Omental fat pad (tissue), 4 donors: ENCODE results near the gene RNF103. TPM values are rescaled to one million over a fixed set of nuclear protein-coding genes. Genes with fewer than 3 reads are reported as not detected.
"Not testable (repeated sequence)": the region's sequence is repeated elsewhere in the genome, so short reads cannot be mapped to it uniquely, and the experiment has no call there.

Source experiments
- ATAC-seq: fragments of 150-250 bp; one replicate; pipeline ENCODE4 v1.9.1; 2016; ENCODE audit warnings: mild to moderate bottlenecking, moderate library complexity; ENCODE audit not compliant: low FRiP score
- DNase-seq: peaks from one replicate; pipeline ENCODE4 v3.0.0-alpha.2; 2019; ENCODE audit warnings: low spot score
- total RNA-seq, 4 donors: library from RNA; depleted of rRNA; stranded (reverse); fragments of >200 nt; gene quantifications; one replicate each; pipeline ENCODE4 v1.1.0, GENCODE V29; 2016
- TF ChIP-seq, protein P1 (sequence below), 3 donors: fragments of 450-650 bp; IDR thresholded peaks; one replicate each; pipeline ENCODE4 v1.5.1; 2016 to 2017; ENCODE audit warnings: antibody characterized with exemption in 3 of 3, mild to moderate bottlenecking in 3 of 3, moderate library complexity in 2 of 3

Gene RNF103, protein sequence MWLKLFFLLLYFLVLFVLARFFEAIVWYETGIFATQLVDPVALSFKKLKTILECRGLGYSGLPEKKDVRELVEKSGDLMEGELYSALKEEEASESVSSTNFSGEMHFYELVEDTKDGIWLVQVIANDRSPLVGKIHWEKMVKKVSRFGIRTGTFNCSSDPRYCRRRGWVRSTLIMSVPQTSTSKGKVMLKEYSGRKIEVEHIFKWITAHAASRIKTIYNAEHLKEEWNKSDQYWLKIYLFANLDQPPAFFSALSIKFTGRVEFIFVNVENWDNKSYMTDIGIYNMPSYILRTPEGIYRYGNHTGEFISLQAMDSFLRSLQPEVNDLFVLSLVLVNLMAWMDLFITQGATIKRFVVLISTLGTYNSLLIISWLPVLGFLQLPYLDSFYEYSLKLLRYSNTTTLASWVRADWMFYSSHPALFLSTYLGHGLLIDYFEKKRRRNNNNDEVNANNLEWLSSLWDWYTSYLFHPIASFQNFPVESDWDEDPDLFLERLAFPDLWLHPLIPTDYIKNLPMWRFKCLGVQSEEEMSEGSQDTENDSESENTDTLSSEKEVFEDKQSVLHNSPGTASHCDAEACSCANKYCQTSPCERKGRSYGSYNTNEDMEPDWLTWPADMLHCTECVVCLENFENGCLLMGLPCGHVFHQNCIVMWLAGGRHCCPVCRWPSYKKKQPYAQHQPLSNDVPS
- 10 to 100 TPM; 22.7 to 41.0 (median 28.2) TPM for total RNA-seq

DNA sequence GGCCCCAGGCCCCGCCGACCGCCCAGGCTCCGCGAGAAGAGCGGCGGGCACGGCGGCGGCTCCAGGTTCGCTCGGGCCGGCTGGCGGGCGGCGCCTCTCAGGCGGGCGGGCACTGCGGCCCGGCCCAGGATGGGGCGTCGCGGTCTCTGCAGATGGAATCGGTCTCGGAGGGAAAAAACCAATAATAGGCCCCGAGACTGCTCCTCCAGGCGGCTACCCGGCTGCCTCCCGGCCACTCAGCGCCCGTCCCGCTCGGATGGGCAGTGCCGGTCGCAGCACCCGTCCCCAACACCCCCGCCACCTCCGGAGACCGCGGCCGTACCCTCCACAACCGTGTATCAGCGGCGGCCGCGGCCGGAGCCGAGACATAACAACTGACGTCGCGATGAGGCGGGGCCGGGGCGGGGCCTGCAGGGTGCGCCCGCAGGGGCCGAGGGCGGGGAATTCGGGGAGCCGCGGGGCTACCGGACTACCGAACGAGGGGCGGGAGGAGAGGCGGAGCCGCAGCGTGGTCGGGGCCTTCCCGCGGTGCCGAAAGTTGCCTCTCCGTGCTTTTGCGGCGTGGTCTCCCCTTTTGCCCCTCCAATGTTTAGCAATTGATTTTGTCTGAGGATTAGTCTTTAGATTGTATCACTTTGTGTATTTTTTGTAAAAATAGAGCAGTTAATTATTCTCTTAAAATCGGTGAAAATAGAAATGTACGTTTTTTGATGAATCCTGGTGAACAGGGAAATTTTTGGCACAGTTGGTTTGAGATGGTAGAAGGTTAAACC, at the start of gene RNF103:
Gene RNF103, minus strand, starts transcription at position 372 of the 773 bp plus-strand sequence. CDS start 979 bp downstream, outside the sequence.
- ATAC-seq (peak; percentile 97), DNase-seq (peak; percentile 92)
- TF ChIP-seq, protein P1, sequence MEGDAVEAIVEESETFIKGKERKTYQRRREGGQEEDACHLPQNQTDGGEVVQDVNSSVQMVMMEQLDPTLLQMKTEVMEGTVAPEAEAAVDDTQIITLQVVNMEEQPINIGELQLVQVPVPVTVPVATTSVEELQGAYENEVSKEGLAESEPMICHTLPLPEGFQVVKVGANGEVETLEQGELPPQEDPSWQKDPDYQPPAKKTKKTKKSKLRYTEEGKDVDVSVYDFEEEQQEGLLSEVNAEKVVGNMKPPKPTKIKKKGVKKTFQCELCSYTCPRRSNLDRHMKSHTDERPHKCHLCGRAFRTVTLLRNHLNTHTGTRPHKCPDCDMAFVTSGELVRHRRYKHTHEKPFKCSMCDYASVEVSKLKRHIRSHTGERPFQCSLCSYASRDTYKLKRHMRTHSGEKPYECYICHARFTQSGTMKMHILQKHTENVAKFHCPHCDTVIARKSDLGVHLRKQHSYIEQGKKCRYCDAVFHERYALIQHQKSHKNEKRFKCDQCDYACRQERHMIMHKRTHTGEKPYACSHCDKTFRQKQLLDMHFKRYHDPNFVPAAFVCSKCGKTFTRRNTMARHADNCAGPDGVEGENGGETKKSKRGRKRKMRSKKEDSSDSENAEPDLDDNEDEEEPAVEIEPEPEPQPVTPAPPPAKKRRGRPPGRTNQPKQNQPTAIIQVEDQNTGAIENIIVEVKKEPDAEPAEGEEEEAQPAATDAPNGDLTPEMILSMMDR (IDR thresholded peaks at IDR 0.05): no peak

DNA sequence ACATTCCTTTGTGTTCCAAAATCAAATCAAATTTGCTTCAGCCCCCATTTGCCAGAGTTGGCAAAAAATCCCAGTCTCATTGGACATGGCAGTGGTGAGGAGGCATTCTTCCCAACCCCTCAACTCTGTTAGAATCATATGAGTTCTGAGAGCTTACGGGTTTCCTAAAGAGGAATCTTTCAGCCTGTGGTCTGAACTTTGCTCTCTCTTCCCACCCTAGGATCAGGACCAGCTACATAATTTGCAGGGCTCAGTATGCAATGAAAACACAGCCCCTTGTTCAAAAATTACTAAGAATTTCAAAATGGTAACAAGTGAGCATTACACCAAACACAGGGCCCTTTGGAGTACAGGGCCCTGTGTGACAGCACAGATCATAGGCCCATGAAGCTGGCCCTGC, 49.3 kb upstream of the RNF103 start:
- TF ChIP-seq, protein P1 (IDR thresholded peaks at IDR 0.05): no peak
- DNase-seq: no peak
- ATAC-seq: no peak

DNA sequence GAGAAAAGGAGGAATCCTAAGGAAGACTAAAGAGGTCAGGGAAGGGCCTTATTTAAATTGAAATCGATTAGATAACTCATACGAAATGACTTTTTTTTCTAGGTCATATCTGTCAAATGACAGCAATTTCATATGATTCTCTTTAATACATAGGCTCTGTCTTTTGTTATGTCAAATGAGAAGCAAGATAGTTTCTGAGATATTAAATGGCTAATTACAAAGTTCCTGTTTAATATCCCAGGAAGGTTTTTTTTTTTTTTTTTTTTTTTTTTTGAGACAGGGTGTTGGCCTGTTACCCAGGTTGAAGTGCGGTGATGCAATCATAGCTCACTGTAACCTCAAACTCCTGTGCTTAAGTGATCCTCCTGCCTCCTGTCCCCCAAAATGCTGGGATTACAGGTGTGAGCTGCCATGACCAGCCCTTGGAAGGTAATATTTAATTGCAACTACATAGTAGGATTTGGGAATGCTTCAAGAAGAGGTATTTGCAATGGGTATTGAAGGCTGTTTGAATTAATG, 48.4 kb upstream of the RNF103 start:
- ATAC-seq (no peak), DNase-seq (no peak)

DNA sequence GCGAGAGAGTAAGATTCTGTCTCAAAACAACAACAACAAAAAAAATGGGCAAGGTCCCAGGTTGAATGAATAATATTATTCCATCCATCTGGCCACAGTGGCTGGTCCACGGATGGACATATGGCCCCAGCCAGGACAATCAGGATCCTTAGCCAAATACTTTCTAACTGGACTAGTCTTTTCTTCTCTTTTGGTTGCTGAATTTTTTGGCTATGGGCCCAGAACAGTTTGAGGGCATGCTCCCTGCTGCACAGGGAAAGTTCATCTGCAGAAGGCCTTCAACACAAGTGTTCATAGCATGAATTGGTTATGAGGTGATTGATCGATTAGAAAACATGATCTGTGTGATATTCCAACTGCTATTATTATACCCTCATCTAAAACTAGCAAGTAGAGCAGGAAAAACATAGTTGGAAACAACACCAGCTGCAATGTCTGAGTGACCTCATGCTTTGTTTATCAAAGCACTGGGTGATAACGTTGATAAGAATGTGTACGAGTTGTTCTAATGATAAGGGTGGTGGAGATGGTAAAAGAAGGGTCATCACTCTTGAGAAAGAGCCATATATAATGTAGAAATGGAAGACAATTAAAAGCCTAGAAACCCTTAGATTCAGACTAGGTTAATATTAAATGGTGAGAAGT, 47.8 kb upstream of the RNF103 start:
- DNase-seq: no peak
- ATAC-seq: no peak
- TF ChIP-seq, protein P1 (IDR thresholded peaks at IDR 0.05): no peak

More for the DNA sequence above, 48.4 kb upstream of the RNF103 start:
- TF ChIP-seq, protein P1 (IDR thresholded peaks at IDR 0.05): no peak

DNA sequence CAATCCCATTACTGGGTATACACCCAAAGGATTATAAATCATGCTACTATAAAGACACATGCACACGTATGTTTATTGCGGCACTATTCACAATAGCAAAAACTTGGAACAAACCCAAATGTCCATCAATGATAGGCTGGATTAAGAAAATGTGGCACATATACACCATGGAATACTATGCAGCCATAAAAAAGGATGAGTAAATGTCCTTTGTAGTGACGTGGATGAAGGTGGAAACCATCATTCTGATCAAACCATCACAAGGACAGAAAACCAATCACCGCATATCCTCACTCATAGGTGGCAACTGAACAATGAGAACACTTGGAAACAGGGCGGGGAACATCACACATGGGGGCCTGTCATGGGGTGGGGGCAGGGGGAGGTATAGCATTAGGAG, 45.7 kb upstream of the RNF103 start:
- DNase-seq, ATAC-seq: not testable (repeated sequence)

DNA sequence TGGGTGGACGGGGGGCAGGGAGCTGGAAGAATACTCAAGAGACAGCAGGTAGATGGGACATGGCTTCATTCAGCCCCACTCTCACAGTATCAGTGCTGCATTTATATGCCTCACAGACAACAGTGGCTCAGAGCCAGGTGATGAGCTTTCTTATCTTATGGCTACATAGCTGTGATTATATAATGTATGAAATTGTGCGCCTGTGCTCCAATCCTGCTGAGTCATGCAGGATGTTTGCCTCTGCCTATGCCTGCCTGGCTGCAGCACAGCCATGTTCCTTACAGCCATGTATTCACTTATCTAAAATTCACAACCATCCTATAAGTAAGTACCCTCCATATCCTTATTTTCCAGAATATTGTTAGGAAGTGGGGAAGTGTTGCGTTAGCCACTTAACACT, 37.7 kb upstream of the RNF103 start:
- TF ChIP-seq, protein P1 (IDR thresholded peaks at IDR 0.05): no peak
- DNase-seq (no peak), ATAC-seq (no peak)
